GM19395 (cell line): ENCODE data around the gene CATSPERB.
"Not testable (repeated sequence)": the region's sequence is repeated elsewhere in the genome, so short reads cannot be mapped to it uniquely, and the experiment has no call there.

Experiments used
- ATAC-seq: cut with Tn5 transposase; IDR thresholded peaks from one replicate; pipeline ENCODE4 v1.9.1; 2021; ENCODE audit warnings: mild to moderate bottlenecking, moderate library complexity; ENCODE audit not compliant: unreplicated experiment

The CATSPERB gene

DNA sequence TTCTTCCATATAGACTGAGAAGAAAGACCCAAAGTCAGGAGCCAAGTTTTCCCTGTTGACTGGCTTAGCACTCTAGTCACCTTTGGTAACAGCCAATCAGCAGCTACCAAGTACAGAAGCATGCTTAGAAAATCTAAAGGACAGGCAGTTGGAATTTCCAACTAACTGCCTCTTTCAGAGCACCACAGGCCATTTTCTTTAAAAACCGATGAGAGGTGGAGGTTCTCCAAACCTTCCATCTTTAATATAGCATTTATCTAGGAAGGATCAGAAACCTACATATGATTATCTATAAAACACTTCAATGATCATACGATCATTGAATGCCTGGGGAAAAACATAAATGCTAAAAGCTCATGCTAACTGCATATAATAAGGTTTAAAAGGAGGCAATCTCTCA, at the start of gene CATSPERB:
Gene CATSPERB, minus strand, starts transcription at position 101 of the 400 bp plus-strand sequence. CDS start 2,607 bp downstream, outside the sequence.
- ATAC-seq, result no peak

GRCh38 chr14:91780452-91780851, 48.6 kb upstream of the CATSPERB start:
- no peak for ATAC-seq

GRCh38 chr14:91778217-91778616, 46.3 kb upstream of the CATSPERB start:
- ATAC-seq, result no peak

DNA sequence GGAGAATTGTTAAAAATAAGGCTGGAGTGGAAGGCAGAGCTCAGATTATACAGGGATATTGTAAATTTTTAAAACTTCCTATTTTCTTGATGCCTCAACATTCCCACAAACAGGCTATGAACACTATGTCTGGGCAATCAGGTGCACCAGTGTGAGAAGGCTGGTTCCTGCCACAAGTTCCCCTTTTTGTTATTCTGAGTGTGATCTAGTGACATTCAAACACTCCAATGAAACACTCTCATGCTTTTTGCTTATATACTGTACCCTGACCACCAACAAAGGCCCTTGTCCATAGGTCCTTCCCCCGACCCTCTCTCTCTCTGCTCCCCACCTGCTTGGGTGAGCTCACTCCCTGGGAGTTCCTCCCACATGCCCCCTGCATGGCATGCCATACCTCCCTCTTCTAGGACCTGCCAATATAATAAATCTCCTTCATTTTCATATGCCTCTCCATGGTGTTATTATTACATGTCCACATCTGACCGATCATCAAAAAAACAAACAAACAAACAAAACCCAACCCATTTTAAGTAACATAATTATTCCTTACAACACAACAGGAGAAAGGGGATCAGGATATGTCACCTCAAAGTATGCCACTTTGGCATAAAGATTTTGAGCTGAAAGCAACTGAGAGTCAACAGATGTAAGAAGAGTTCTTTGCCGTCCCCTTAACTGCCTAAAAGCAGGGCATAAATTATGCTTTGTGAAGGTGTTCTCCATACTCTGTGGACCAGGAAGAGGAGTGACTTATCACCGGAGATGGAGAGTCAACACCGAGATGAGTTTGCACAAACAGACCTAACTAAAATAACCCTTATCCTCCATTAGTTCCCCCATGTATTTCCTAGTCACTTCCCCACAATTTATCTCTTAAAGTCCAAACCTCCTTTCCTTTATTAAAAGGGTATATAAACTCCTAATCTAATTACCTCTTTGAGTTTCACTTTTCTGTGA, 42.5 kb upstream of the CATSPERB start:
- ATAC-seq, result no peak

GRCh38 chr14:91770185-91770584, 38.3 kb upstream of the CATSPERB start:
- ATAC-seq, result no peak

DNA sequence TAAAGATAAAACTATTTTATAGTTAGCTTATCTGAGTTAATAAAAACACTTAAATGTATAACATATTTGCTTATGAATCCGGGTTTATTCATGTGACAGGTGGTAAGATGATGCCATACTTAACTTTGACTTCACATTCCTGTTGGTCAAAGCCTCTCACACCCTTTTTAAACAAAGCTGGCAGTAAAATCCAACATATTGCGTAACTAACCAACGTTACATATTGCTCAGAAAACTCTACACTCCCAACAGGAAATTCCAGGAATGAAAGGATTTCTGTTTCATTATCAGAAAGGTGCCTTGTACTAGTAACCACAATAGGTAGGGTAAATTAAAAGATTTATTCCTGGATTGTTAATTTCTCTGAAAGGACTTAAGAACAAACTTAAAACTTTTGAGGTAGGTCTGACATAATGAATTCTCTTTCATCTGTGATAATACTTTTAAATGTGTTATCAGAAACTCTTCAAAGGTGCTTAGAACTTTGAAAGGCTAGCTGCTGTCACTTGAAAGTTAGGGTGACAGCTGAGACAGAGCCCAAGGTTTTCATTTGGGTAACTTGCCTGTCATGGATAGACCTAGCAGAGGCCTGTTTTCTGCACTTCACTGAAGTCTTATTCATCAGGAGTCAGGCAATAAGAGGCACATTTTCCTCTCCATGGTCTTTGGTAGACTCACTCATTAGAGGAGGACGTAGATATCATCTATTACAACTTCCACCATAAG, 23.8 kb upstream of the CATSPERB start:
- no peak for ATAC-seq

DNA sequence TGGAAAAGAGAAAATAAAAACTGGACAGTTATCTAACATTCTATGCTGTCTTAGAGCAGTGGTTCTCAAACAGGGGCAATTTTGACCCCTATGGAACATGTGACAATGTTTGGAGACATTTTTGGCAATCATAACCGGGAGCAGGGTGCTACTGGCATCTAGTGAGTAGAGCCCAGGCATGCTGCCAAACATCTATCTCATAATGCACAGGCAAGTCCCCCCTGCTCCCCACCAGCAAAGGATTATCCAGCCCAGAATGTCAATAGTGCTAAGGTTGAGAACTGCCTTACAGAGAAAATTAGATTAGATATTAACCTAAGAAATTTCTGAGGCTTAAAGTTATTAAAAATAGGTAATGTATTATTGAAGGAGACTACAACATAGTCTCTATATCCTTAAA, 22.9 kb upstream of the CATSPERB start:
- no peak for ATAC-seq

- ATAC-seq, result no peak
Observed at GRCh38 chr14:91754185-91754584, 22.3 kb upstream of the CATSPERB start.

DNA sequence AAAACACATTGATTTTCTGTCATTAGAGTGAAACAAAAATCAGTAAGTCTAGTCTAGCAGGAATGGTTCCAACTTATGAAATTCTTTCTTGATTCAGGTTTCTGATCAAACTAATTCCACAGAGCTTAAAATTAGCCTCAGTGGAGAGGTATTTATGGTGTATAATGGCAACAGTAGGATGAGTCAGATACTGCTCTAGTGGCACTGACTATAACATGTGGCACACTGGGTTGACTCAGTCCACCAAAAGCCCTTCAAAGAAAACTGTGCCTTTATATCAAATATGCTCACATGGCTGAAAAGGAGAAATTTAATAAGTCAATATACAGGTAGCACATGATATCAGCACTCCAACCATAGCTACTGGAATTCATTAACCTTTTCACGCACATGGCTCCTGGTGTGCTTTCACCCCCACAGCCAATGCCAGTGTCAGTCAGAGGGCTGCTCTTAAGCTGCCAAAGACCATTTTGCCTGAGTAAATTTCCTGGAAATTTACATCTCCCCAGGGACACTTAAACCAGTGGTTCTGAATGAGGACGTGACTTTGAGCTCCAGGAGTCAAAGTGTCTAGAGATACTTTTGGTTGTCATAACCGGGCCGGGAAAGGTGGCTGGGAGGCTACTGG, 21.7 kb upstream of the CATSPERB start:
- no peak for ATAC-seq

- ATAC-seq, result no peak
Observed at GRCh38 chr14:91752961-91753360, 21.1 kb upstream of the CATSPERB start.

GRCh38 chr14:91751719-91752118, 19.8 kb upstream of the CATSPERB start:
- ATAC-seq, result no peak

DNA sequence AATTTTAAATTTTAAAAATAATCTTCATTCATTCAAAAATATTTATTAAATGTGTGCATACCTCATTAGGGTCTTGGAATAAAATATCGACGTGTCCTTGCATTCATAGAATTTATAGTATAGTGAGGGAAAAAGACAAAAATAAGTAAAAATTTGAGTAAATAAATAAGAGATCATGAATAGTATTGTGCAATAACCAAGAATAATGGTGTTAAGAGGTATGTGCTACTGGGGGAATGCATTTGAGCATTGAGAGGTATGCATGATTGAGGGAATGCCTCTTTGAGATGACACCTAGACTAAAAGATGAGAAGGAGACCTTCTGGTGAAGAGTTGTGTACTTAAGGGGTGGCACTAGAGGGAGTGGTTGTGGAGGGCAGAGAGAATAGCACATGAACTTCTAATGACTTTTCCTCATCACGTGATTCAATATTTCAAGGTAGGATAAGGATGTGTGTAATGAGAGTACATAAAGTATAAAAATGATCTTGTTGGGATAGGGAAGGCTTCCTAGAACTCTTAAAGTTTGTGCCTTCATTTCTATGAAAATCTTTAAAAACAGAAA, 18.8 kb upstream of the CATSPERB start:
- no peak for ATAC-seq

- ATAC-seq, result no peak
Observed at GRCh38 chr14:91749868-91750267, 18.0 kb upstream of the CATSPERB start.

GRCh38 chr14:91748049-91748448, 16.2 kb upstream of the CATSPERB start:
- no peak for ATAC-seq

- no peak for ATAC-seq
Observed at GRCh38 chr14:91745344-91745743, 13.5 kb upstream of the CATSPERB start.

DNA sequence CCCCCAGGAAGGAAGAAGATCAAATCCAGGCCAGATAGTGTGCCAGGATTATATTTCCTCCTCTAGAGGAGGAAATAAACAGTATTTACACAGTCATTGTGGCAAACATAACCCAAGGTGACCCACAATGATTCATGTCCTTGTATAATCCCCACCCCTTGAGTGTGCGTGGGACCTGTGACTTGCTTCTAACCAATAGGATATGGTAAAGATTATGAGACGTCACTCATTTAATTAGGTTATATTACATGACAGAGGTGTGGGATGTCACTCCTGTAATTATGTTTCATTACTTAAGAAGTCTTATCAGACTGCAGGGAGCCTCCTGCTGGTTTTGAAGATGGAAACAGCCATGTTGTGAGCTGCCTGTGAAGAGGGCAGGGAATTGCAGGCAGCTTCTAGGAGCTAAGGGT, 12.2 kb upstream of the CATSPERB start:
- ATAC-seq, result no peak

- no peak for ATAC-seq
Observed at GRCh38 chr14:91743305-91743653, 11.4 kb upstream of the CATSPERB start.

- ATAC-seq, result no peak
Observed at GRCh38 chr14:91742621-91743304, 10.9 kb upstream of the CATSPERB start.

GRCh38 chr14:91739867-91740266, 8.0 kb upstream of the CATSPERB start:
- ATAC-seq, result not testable (repeated sequence)

DNA sequence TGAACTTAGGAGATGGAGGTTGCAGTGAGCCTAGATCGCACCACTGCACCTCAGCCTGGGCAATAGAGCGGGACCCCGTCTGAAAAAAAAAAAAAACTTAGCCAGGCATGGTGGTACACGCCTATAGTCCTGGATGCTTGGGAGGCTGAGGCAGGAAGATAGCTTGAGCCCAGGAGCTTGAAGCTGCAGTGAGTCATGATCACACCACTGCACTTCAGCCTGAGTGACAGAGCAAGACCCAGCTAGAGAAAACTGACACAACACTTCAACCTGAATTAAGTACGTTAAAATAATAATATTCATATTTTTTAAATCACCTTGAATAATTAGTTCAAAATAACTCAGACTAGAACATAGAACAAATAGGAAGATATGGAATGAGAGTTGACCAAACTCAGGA, 5.7 kb upstream of the CATSPERB start:
- ATAC-seq, result no peak
